HepG2 (cell line): ENCODE data around the gene HDAC10. TPM values are rescaled to one million over a fixed set of nuclear protein-coding genes. Genes with fewer than 3 reads are reported as not detected.

Experiments
- AKAP8 ChIP-seq: sonication (generic); formaldehyde crosslinking; IDR thresholded peaks from 2 replicates; pipeline ENCODE4 v1.5.1; 2020; ENCODE audit warnings: mild to moderate bottlenecking, missing genetic modification reagents
- CREB1 ChIP-seq, 2 experiments: fragments of 450-650 bp in 1 of 2; IDR thresholded peaks; 2 replicates each; pipeline ENCODE4 v1.6.1; 2016 to 2017; ENCODE audit warnings: control low read depth in 1 of 2, mild to moderate bottlenecking in 1 of 2, missing compliant biosample characterization in 1 of 2, missing genetic modification characterization in 1 of 2
- HDAC2 ChIP-seq: sonication (generic); formaldehyde crosslinking; IDR thresholded peaks from 2 replicates; pipeline ENCODE4 v1.4.0; 2020; ENCODE audit warnings: missing genetic modification reagents
- HMGXB4 ChIP-seq, 2 experiments: sonication (generic) in 1 of 2; formaldehyde crosslinking in 1 of 2; IDR thresholded peaks; 2 replicates each; pipeline versions ENCODE4 v1.4.0 to v1.6.1; 2018 to 2020; ENCODE audit warnings: missing genetic modification reagents in 2 of 2, borderline replicate concordance in 1 of 2, low read depth in 1 of 2, mild to moderate bottlenecking in 1 of 2, missing biosample characterization in 1 of 2
- JUND ChIP-seq: sonication (generic); formaldehyde crosslinking; IDR thresholded peaks from 2 replicates; pipeline ENCODE4 v1.8.0; 2022; ENCODE audit warnings: mild to moderate bottlenecking, missing genetic modification reagents
- MEIS1 ChIP-seq: sonication (generic); formaldehyde crosslinking; IDR thresholded peaks from 2 replicates; pipeline ENCODE4 v1.9.0; 2021; ENCODE audit warnings: mild to moderate bottlenecking, missing genetic modification reagents, moderate library complexity, borderline replicate concordance
- PHF8 ChIP-seq: sonication (generic); formaldehyde crosslinking; IDR thresholded peaks from 2 replicates; pipeline ENCODE4 v1.5.0; 2020; ENCODE audit warnings: missing genetic modification reagents
- RAD21 ChIP-seq: fragments of 450-650 bp; formaldehyde crosslinking; IDR thresholded peaks from 2 replicates; pipeline ENCODE4 v1.5.0; 2020; ENCODE audit warnings: mild to moderate bottlenecking
- RBM39 ChIP-seq: fragments of 200-400 bp; formaldehyde crosslinking; IDR thresholded peaks from one replicate; pipeline ENCODE4 v1.6.1; 2018; ENCODE audit warnings: antibody characterized with exemption, mild to moderate bottlenecking, low read depth, low read length; ENCODE audit not compliant: poor library complexity, severe bottlenecking
- RORA ChIP-seq: sonication (generic); formaldehyde crosslinking; IDR thresholded peaks from 2 replicates; pipeline ENCODE4 v1.5.0; 2020; ENCODE audit warnings: mild to moderate bottlenecking, missing genetic modification reagents, moderate library complexity
- SRSF1 ChIP-seq: fragments of 200-400 bp; formaldehyde crosslinking; optimal IDR thresholded peaks from 2 replicates; pipeline ENCODE3; 2017; ENCODE audit warnings: mild to moderate bottlenecking, low read depth, low read length, moderate library complexity
- TBX2 ChIP-seq: sonication (generic); formaldehyde crosslinking; IDR thresholded peaks from 2 replicates; pipeline ENCODE4 v1.5.0; 2020; ENCODE audit warnings: missing genetic modification reagents, mild to moderate bottlenecking, borderline replicate concordance
- U2AF1 ChIP-seq: fragments of 200-400 bp; formaldehyde crosslinking; optimal IDR thresholded peaks from 2 replicates; pipeline ENCODE3; 2017; ENCODE audit warnings: mild to moderate bottlenecking, low read depth, low read length
- XRCC5 ChIP-seq: fragments of 200-400 bp; formaldehyde crosslinking; optimal IDR thresholded peaks from 2 replicates; pipeline ENCODE3; 2017; ENCODE audit warnings: mild to moderate bottlenecking, low read length
- ZBTB39 ChIP-seq: sonication (generic); formaldehyde crosslinking; IDR thresholded peaks from 2 replicates; pipeline ENCODE4 v1.5.0; 2020; ENCODE audit warnings: missing genetic modification reagents
- ZBTB7A ChIP-seq: sonication (generic); formaldehyde crosslinking; IDR thresholded peaks from 2 replicates; pipeline ENCODE4 v1.8.0; 2022; ENCODE audit warnings: mild to moderate bottlenecking, missing genetic modification reagents
- ZFP90 ChIP-seq: sonication (generic); formaldehyde crosslinking; IDR thresholded peaks from 2 replicates; pipeline ENCODE4 v1.8.0; 2022; ENCODE audit warnings: missing genetic modification reagents, mild to moderate bottlenecking, inconsistent platforms, borderline replicate concordance
- ZFY ChIP-seq: sonication (generic); formaldehyde crosslinking; IDR thresholded peaks from 2 replicates; pipeline ENCODE4 v1.4.0; 2020; ENCODE audit warnings: missing genetic modification reagents
- ZNF234 ChIP-seq: sonication (generic); formaldehyde crosslinking; conservative IDR thresholded peaks from 2 replicates; pipeline ENCODE4 v1.5.1; 2020; ENCODE audit warnings: mild to moderate bottlenecking, missing genetic modification reagents
- ZNF274 ChIP-seq: sonication (generic); formaldehyde crosslinking; IDR thresholded peaks from 2 replicates; pipeline ENCODE4 v1.5.1; 2020; ENCODE audit warnings: mild to moderate bottlenecking, missing genetic modification reagents
- ZNF329 ChIP-seq: sonication (generic); formaldehyde crosslinking; IDR thresholded peaks from 2 replicates; pipeline ENCODE4 v1.9.0; 2021; ENCODE audit warnings: low read depth, mild to moderate bottlenecking, missing genetic modification reagents
- ZNF772 ChIP-seq: sonication (generic); formaldehyde crosslinking; IDR thresholded peaks from 2 replicates; pipeline ENCODE4 v1.5.0; 2020; ENCODE audit warnings: mild to moderate bottlenecking, missing genetic modification reagents
- polyA plus RNA-seq, 8 experiments: library from polyadenylated mRNA; depleted of rRNA in 3 of 8; stranded (reverse) in 7 of 8; unstranded in 1 of 8; fragments of >200 nt; fragmentation: Illumina TruSeq in 4 of 8; extraction: Trizol in 4 of 8; gene quantifications; 2 replicates each; pipeline versions ENCODE4 v1.2.1 to v1.2.3, GENCODE V29; 2011 to 2016; ENCODE audit warnings: low read depth in 4 of 8, missing spikeins in 1 of 8, mixed read lengths in 1 of 8; ENCODE audit not compliant: insufficient read depth in 1 of 8
- total RNA-seq, 5 experiments: library from RNA; depleted of rRNA; stranded (reverse); fragments of >200 nt; fragmentation: Illumina TruSeq; extraction: Trizol; gene quantifications; 2 replicates each; pipeline ENCODE4 v1.2.3, GENCODE V29; 2016; ENCODE audit warnings: low read depth in 1 of 5
- TF ChIP-seq, protein P1 (sequence below): sonication (generic); formaldehyde crosslinking; IDR thresholded peaks from 2 replicates; pipeline ENCODE4 v1.5.0; 2020; ENCODE audit warnings: missing genetic modification reagents, mild to moderate bottlenecking, borderline replicate concordance

The HDAC10 gene
- total and polyA plus RNA-seq, 2 of the 13 experiments (the other 11 are each of a cell fraction or from before 2014, with no cell fraction given), result 13.9 to 14.9 TPM

DNA sequence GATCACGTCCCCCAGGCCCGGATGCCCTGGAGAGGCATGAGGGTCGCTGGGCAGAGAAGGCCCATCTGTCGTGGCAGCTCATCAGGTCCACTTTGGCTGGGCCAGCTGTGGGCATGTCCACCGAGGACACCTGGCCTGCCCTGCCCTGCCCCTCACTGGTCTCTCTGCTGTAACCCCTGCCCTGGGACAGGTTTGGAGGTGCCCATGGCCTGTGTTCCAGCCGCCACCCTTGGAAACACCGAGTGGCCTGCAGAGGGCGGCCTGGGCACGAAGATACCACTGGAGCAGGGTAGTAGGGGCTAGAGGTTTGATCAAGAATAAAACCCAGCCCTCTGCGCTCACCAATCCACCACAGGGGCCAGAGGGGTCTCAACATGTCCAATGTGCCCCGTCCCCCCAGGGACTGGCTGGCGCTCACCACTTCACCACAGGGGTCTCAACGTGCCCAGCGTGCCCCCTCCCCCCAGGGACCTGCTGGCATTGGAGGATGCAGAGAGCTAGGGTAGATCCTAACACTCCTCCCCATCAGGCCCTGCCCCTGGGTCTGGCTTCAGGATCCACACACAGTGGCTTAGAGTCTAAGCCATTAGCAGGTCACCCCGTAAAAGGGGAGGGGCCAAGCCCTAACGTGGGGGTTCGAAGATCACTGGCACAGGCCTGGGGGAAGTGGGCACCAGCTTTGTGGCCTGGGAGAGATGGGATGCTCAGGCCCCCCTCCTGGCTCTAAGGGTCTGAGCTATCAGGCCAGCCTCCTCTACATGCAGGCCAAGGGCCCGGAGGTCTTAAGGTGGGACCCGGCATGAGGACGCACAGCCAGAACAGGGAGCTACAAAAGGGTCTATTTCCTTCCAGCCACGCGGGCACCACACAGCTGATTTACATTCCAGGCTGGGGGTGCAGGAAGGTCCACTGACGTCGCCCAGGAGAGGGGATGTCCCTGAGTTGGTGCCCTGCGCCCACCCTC lies 1.3 kb upstream of the HDAC10 start (continued):
- TF ChIP-seq ZFP90 (CRISPR knock-in tag) (0 out of 2 replicates have a peak, but pooled peaks have one; percentile 28), TBX2 (0 out of 2 replicates have a peak, but pooled peaks have one; percentile 27), U2AF1 (peak; percentile 78), ZBTB7A (CRISPR knock-in tag) (peak; percentile 77; the same call in 1 of the 2 replicates), MEIS1 (CRISPR knock-in tag) (0 out of 2 replicates have a peak, but pooled peaks have one; percentile 12), SRSF1 (peak; percentile 42), JUND (CRISPR knock-in tag) (0 out of 2 replicates have a peak, but pooled peaks have one; percentile 12), XRCC5 (peak; percentile 24), RORA (CRISPR knock-in tag) (no peak), PHF8 (CRISPR knock-in tag) (no peak), ZBTB39 (CRISPR knock-in tag) (no peak), ZNF234 (CRISPR knock-in tag) (no peak), HDAC2 (CRISPR knock-in tag) (0 out of 2 replicates have a peak, but pooled peaks have one; percentile 7), ZNF772 (CRISPR knock-in tag) (0 out of 2 replicates have a peak, but pooled peaks have one; percentile 15), RAD21 (peak; percentile 67; the same call in 1 of the 2 replicates), AKAP8 (no peak), HMGXB4 (CRISPR knock-in tag; IDR thresholded peaks at IDR 0.05; ENCODE audit: borderline replicate concordance in 1 of 2, low read depth in 1 of 2) (0 out of 4 replicates have a peak, but pooled peaks of 1 of the 2 experiments have one; percentile 17), ZNF274 (CRISPR knock-in tag) (no peak), CREB1 (IDR thresholded peaks at IDR 0.05) (no peak), CREB1 (CRISPR knock-in tag; IDR thresholded peaks at IDR 0.05) (no peak), RBM39 (peak; percentile 43), ZNF329 (CRISPR knock-in tag) (0 out of 2 replicates have a peak, but pooled peaks have one; percentile 30), ZFY (CRISPR knock-in tag) (peak; percentile 40; the same call in 1 of the 2 replicates)
- TF ChIP-seq, protein P1, sequence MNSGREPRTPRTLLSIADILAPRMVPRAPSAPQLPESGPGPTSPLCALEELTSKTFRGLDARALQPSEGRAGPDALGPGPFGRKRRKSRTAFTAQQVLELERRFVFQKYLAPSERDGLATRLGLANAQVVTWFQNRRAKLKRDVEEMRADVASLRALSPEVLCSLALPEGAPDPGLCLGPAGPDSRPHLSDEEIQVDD (CRISPR knock-in tag), result no peak
